Thymus (tissue), 11 donors: ENCODE data around the gene CDH13. TPM values are rescaled to one million over a fixed set of nuclear protein-coding genes. Genes with fewer than 3 reads are reported as not detected.

Source experiments
- DNase-seq, 9 donors: peaks; one replicate each; pipeline ENCODE4 v3.0.0-alpha.2; 2013; ENCODE audit warnings: low spot score in 9 of 9, low read depth in 6 of 9, missing footprints in 1 of 9
- H3K27ac ChIP-seq, 2 donors: one replicate each; pipeline ENCODE4 v1.5.1; 2013; ENCODE audit warnings: control low read depth in 1 of 2, low read depth in 1 of 2, low read length in 1 of 2, mild to moderate bottlenecking in 1 of 2, moderate library complexity in 1 of 2
- H3K27me3 ChIP-seq, 2 donors: one replicate each; pipeline ENCODE4 v1.5.1; 2013; ENCODE audit warnings: low read length in 1 of 2; ENCODE audit not compliant: control insufficient read depth in 2 of 2, insufficient read depth in 1 of 2
- H3K36me3 ChIP-seq, 2 donors: one replicate each; pipeline ENCODE4 v1.5.1; 2013; ENCODE audit warnings: low read length in 1 of 2, mild to moderate bottlenecking in 1 of 2, moderate library complexity in 1 of 2; ENCODE audit not compliant: control insufficient read depth in 2 of 2, insufficient read depth in 2 of 2
- H3K4me1 ChIP-seq, 2 donors: one replicate each; pipeline ENCODE4 v1.5.1; 2013; ENCODE audit warnings: low read length in 2 of 2; ENCODE audit not compliant: control insufficient read depth in 2 of 2, insufficient read depth in 2 of 2
- H3K4me3 ChIP-seq, 2 donors: one replicate each; pipeline ENCODE4 v1.5.1; 2013; ENCODE audit warnings: low read length in 2 of 2, control low read depth in 1 of 2, mild to moderate bottlenecking in 1 of 2
- H3K9me3 ChIP-seq, 2 donors: one replicate each; pipeline ENCODE4 v1.5.1; 2013; ENCODE audit warnings: low read length in 1 of 2, mild to moderate bottlenecking in 1 of 2; ENCODE audit not compliant: control insufficient read depth in 2 of 2, insufficient read depth in 1 of 2
- WGBS: extraction: QIAGEN DNeasy Blood & Tissue Kit; methylation state at CpG from one replicate; pipeline ENCODE4 v1.1.7; 2013; 5-methylcytosine and 5-hydroxymethylcytosine counted together
- polyA plus RNA-seq: library from polyadenylated mRNA; stranded (reverse); fragments of 200-250 nt; gene quantifications from one replicate; pipeline ENCODE4 v1.2.3, GENCODE V29; 2013
- total RNA-seq: library from RNA; stranded (reverse); fragments of 120-200 nt; gene quantifications from one replicate; pipeline ENCODE4 v1.2.4, GENCODE V29; 2013
- donor health status: healthy.

CDH13 gene
- total and polyA plus RNA-seq, 2 donors: 1.5 to 3.7 TPM

GRCh38 chr16:83021746-83022145 is 395.0 kb downstream of the CDH13 start:
- H3K27me3 ChIP-seq: no peaks in the 10 kb centered on the region
- H3K27ac ChIP-seq: no peak overlapping the region
- no peak overlapping the region for H3K4me3 ChIP-seq
- H3K4me1 ChIP-seq: no peaks in the 10 kb centered on the region
- DNase-seq: no peak
- H3K36me3 ChIP-seq: no peaks in the 10 kb centered on the region
- 89% methylated on average over 3 of the region's 3 CpGs for WGBS
- no peaks in the 10 kb centered on the region for H3K9me3 ChIP-seq

DNA sequence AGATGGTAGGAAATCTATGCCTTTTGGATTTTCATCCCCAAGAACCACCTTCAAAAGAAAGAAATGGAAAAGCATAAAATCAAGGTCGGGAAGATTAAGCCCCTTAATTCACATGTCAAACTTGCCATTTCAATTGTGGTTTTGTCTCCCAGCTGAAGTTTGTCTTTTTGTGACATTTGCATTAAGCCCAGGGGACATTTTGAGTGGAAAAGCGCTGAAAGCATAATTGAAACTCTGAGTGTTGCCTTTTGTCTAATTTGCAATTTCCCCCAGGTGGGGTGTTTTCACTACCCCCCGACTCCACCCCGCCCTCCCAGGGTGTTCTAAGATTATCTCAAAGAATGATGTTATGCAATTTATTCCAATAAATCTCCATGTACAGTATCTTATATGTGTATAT is 396.2 kb downstream of the CDH13 start:
- H3K4me3 ChIP-seq: no peak overlapping the region
- WGBS: 78% methylated on average over 4 of the region's 4 CpGs
- no peak for DNase-seq
- no peak overlapping the region for H3K27ac ChIP-seq
- no peaks in the 10 kb centered on the region for H3K36me3 ChIP-seq
- no peaks in the 10 kb centered on the region for H3K9me3 ChIP-seq
- no peaks in the 10 kb centered on the region for H3K4me1 ChIP-seq
- H3K27me3 ChIP-seq: no peaks in the 10 kb centered on the region

- Histone ChIP-seq H3K27ac (no peak overlapping the region), H3K36me3 (no peaks in the 10 kb centered on the region), H3K27me3 (no peaks in the 10 kb centered on the region), H3K4me1 (no peaks in the 10 kb centered on the region), H3K9me3 (no peaks in the 10 kb centered on the region), H3K4me3 (no peak overlapping the region)
- no peak for DNase-seq
- WGBS: 92% methylated on average over 1 of the region's 1 CpG
Observed at GRCh38 chr16:83023640-83024039, 396.9 kb downstream of the CDH13 start.

GRCh38 chr16:83027973-83028372 is 401.2 kb downstream of the CDH13 start:
- Histone ChIP-seq H3K4me1 (no peaks in the 10 kb centered on the region), H3K27me3 (no peaks in the 10 kb centered on the region), H3K27ac (no peak overlapping the region), H3K36me3 (no peaks in the 10 kb centered on the region), H3K9me3 (no peaks in the 10 kb centered on the region), H3K4me3 (no peak overlapping the region)
- WGBS: 42% methylated on average over 3 of the region's 3 CpGs
- no peak for DNase-seq

- Histone ChIP-seq H3K4me1 (no peaks in the 10 kb centered on the region), H3K27me3 (no peaks in the 10 kb centered on the region), H3K27ac (no peak overlapping the region), H3K4me3 (no peak overlapping the region), H3K36me3 (no peaks in the 10 kb centered on the region), H3K9me3 (no peaks in the 10 kb centered on the region)
- DNase-seq: no peak
- WGBS: 90% methylated on average over 2 of the region's 2 CpGs
Observed at GRCh38 chr16:83029467-83029866, 402.7 kb downstream of the CDH13 start.

GRCh38 chr16:83031524-83031923 is 404.8 kb downstream of the CDH13 start:
- Histone ChIP-seq H3K27me3 (no peaks in the 10 kb centered on the region), H3K27ac (no peak overlapping the region), H3K9me3 (no peaks in the 10 kb centered on the region), H3K4me3 (no peak overlapping the region), H3K36me3 (no peaks in the 10 kb centered on the region), H3K4me1 (no peaks in the 10 kb centered on the region)
- DNase-seq: no peak
- 85% methylated on average over 3 of the region's 3 CpGs for WGBS

DNA sequence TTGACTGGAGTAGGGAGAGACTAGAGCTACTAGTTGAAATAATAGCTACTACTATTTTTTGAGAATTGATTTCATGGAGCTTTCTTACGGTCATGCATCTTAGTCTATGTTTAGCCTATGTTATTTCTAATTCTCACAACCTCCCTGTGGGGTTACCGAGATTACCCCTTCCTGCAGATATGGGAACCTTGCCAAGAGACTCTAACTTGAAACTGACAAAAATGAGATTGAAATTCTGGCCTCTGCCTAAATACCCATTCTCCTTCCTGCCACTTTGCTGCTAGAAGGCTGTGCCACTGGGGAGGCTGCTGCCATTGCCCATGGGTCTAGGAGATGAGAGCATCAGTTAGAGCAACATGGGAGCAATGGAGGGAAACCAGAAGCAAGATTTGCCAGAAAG is 410.3 kb downstream of the CDH13 start:
- DNase-seq: no peak
- Histone ChIP-seq H3K36me3 (no peaks in the 10 kb centered on the region), H3K9me3 (peaks cover 0 to 1% of the 10 kb centered on the region in 2 donors), H3K27ac (no peak overlapping the region), H3K4me3 (no peak overlapping the region), H3K27me3 (no peaks in the 10 kb centered on the region), H3K4me1 (no peaks in the 10 kb centered on the region)
- 86% methylated on average over 2 of the region's 2 CpGs for WGBS

GRCh38 chr16:83037884-83038283 is 411.1 kb downstream of the CDH13 start:
- DNase-seq: no peak
- H3K9me3 ChIP-seq: peaks cover 0 to 1% of the 10 kb centered on the region in 2 donors
- 96% methylated on average over 2 of the region's 2 CpGs for WGBS

DNA sequence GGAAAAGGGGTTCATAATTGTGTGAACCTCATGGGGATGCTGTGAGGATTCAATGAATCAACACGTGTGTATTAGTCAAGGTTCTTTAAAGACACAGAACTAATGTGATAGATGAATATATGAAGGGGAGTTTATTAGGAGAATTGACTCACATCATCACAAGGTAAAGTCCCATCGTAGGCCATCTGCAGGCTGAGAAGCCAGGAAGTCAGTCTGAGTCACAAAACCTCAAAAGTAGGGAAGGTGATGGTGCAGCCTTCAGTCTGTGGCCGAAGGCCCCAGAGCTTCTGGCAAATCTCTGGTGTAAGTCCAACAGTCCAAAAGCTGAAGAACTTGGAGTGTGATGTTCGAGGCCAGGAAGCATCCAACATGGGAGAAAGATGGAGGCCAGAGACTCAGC is 413.4 kb downstream of the CDH13 start:
- no peak overlapping the region for H3K4me3 ChIP-seq
- no peaks in the 10 kb centered on the region for H3K4me1 ChIP-seq
- peaks cover 0 to 1% of the 10 kb centered on the region in 2 donors for H3K9me3 ChIP-seq
- H3K36me3 ChIP-seq: no peaks in the 10 kb centered on the region
- no peak overlapping the region for H3K27ac ChIP-seq
- H3K27me3 ChIP-seq: no peaks in the 10 kb centered on the region
- 83% methylated on average over 4 of the region's 4 CpGs for WGBS
- DNase-seq: no peak

More at GRCh38 chr16:83037884-83038283, 411.1 kb downstream of the CDH13 start:
- Histone ChIP-seq H3K36me3 (no peaks in the 10 kb centered on the region), H3K27ac (no peak overlapping the region), H3K4me1 (no peaks in the 10 kb centered on the region), H3K27me3 (no peaks in the 10 kb centered on the region), H3K4me3 (no peak overlapping the region)

DNA sequence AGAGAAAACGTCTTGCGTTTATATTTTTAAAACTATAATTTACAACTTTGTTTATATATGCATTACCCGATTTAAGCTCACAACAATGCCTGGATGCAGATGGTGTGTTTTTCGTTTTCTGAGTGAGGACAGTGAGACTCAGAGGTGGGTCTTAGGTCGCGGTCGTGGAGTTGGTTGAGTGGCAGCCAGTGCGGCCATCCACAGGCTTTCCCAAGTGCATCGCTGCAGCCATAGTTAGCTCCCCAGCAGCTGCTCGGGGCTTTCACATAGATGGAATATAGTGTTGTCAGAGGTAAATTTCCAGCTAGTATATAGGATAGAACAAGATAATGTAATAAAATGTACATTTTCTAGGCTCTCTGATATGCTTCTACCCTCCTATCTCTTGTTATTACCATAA is 417.8 kb downstream of the CDH13 start:
- no peak for DNase-seq

More for the DNA sequence above, 417.8 kb downstream of the CDH13 start:
- Histone ChIP-seq H3K27me3 (no peaks in the 10 kb centered on the region), H3K4me3 (no peak overlapping the region), H3K27ac (no peak overlapping the region), H3K4me1 (no peaks in the 10 kb centered on the region), H3K9me3 (peaks cover 0 to 1% of the 10 kb centered on the region in 2 donors), H3K36me3 (no peaks in the 10 kb centered on the region)
- WGBS: 76% methylated on average over 10 of the region's 10 CpGs
